H9 (cell line): ENCODE results near the gene SLC38A1. TPM values are rescaled to one million over a fixed set of nuclear protein-coding genes. Genes with fewer than 3 reads are reported as not detected.

Experiments used
- DNase-seq: peaks from one replicate; pipeline ENCODE4 v3.0.0-alpha.2; 2017
- H2AFZ ChIP-seq: one replicate; pipeline ENCODE4 v1.6.1; 2013; ENCODE audit warnings: mild to moderate bottlenecking, low read length, control low read depth, moderate library complexity
- H2AK5ac ChIP-seq: 2 replicates; pipeline ENCODE4 v1.6.1; 2013; ENCODE audit warnings: low read length, control low read depth, mixed read lengths; ENCODE audit not compliant: insufficient read length
- H2BK120ac ChIP-seq: one replicate; pipeline ENCODE4 v1.6.1; 2013; ENCODE audit warnings: low read depth, mild to moderate bottlenecking, low read length, control low read depth, inconsistent platforms; ENCODE audit not compliant: poor library complexity, severe bottlenecking
- H2BK12ac ChIP-seq: 2 replicates; pipeline ENCODE4 v1.6.1; 2013; ENCODE audit warnings: low read length, control low read depth, mixed read lengths, low read depth; ENCODE audit not compliant: insufficient read length
- H2BK15ac ChIP-seq: 2 replicates; pipeline ENCODE4 v1.6.1; 2013; ENCODE audit warnings: low read depth, low read length, control low read depth
- H2BK20ac ChIP-seq: one replicate; pipeline ENCODE4 v1.6.1; 2013; ENCODE audit warnings: low read depth, mild to moderate bottlenecking, low read length, control low read depth, inconsistent platforms; ENCODE audit not compliant: poor library complexity, severe bottlenecking
- H2BK5ac ChIP-seq: 2 replicates; pipeline ENCODE4 v1.6.1; 2013; ENCODE audit warnings: low read length, control low read depth, mixed read lengths; ENCODE audit not compliant: insufficient read length
- H3K14ac ChIP-seq: 2 replicates; pipeline ENCODE4 v1.6.1; 2013; ENCODE audit warnings: low read length, control low read depth; ENCODE audit not compliant: insufficient read depth
- H3K18ac ChIP-seq: 2 replicates; pipeline ENCODE4 v1.6.1; 2013; ENCODE audit warnings: low read depth, mild to moderate bottlenecking, mixed read lengths, low read length, control low read depth; ENCODE audit not compliant: insufficient read length
- H3K23ac ChIP-seq: 2 replicates; pipeline ENCODE4 v1.6.1; 2013; ENCODE audit warnings: low read length, control low read depth, mixed read lengths, low read depth; ENCODE audit not compliant: insufficient read length
- H3K23me2 ChIP-seq: 2 replicates; pipeline ENCODE4 v1.6.1; 2013; ENCODE audit warnings: low read depth, mild to moderate bottlenecking, mixed read lengths, low read length, control low read depth; ENCODE audit not compliant: insufficient read length, poor library complexity, severe bottlenecking
- H3K27ac ChIP-seq: 2 replicates; pipeline ENCODE4 v1.5.1; 2013; ENCODE audit warnings: low read length, control low read depth, mixed read lengths, low read depth; ENCODE audit not compliant: insufficient read length
- H3K27me3 ChIP-seq: 2 replicates; pipeline ENCODE4 v1.6.1; 2013; ENCODE audit warnings: low read length, control low read depth, inconsistent platforms; ENCODE audit not compliant: insufficient read depth
- H3K4ac ChIP-seq: 2 replicates; pipeline ENCODE4 v1.6.1; 2013; ENCODE audit warnings: low read depth, mild to moderate bottlenecking, control low read depth, inconsistent platforms, low read length, moderate library complexity
- H3K4me1 ChIP-seq: 2 replicates; pipeline ENCODE4 v1.6.1; 2013; ENCODE audit warnings: low read length, control low read depth, inconsistent platforms; ENCODE audit not compliant: insufficient read depth
- H3K4me2 ChIP-seq: 2 replicates; pipeline ENCODE4 v1.6.1; 2013; ENCODE audit warnings: low read length, control low read depth, mixed read lengths; ENCODE audit not compliant: insufficient read length, insufficient read depth
- H3K56ac ChIP-seq: 2 replicates; pipeline ENCODE4 v1.6.1; 2013; ENCODE audit warnings: low read depth, mild to moderate bottlenecking, mixed read lengths, low read length, control low read depth; ENCODE audit not compliant: insufficient read length
- H3K79me1 ChIP-seq: 2 replicates; pipeline ENCODE4 v1.6.1; 2013; ENCODE audit warnings: low read depth, mild to moderate bottlenecking, moderate library complexity, low read length, control low read depth, inconsistent platforms; ENCODE audit not compliant: insufficient read depth, poor library complexity, severe bottlenecking
- H3K79me2 ChIP-seq: 2 replicates; pipeline ENCODE4 v1.6.1; 2013; ENCODE audit warnings: low read length, control low read depth, inconsistent platforms; ENCODE audit not compliant: insufficient read depth
- H3K9ac ChIP-seq: 2 replicates; pipeline ENCODE4 v1.6.1; 2013; ENCODE audit warnings: low read length, control low read depth, mixed read lengths; ENCODE audit not compliant: insufficient read length; ENCODE audit errors: extremely low read depth
- H3K9me3 ChIP-seq: one replicate; pipeline ENCODE4 v1.6.1; 2013; ENCODE audit warnings: low read depth, low read length, inconsistent platforms; ENCODE audit not compliant: control insufficient read depth
- H3T11ph ChIP-seq: one replicate; pipeline ENCODE4 v1.6.1; 2013; ENCODE audit warnings: mild to moderate bottlenecking, low read length, control low read depth, inconsistent platforms
- H4K20me1 ChIP-seq: one replicate; pipeline ENCODE4 v1.6.1; 2013; ENCODE audit not compliant: control insufficient read depth, insufficient read length, insufficient read depth
- H4K5ac ChIP-seq: 2 replicates; pipeline ENCODE4 v1.6.1; 2013; ENCODE audit warnings: low read depth, mild to moderate bottlenecking, mixed read lengths, low read length, control low read depth; ENCODE audit not compliant: insufficient read length
- H4K8ac ChIP-seq: replicated peaks from 2 replicates; pipeline ENCODE4 v1.6.1; 2013; ENCODE audit warnings: low read length, control low read depth, mixed read lengths, low read depth; ENCODE audit not compliant: insufficient read length
- H4K91ac ChIP-seq: 2 replicates; pipeline ENCODE4 v1.6.1; 2013; ENCODE audit warnings: low read depth, mild to moderate bottlenecking, moderate library complexity, mixed read lengths, low read length, control low read depth; ENCODE audit not compliant: insufficient read length
- H3K27ac Mint-ChIP-seq, 3 experiments: 2 replicates in 2 of 3; 3 replicates in 1 of 3; pipeline ENCODE4 v1.8.0; 2020 to 2021; ENCODE audit warnings: mixed read lengths in 3 of 3, mild to moderate bottlenecking in 1 of 3, moderate library complexity in 1 of 3
- H3K27me3 Mint-ChIP-seq: 2 replicates; pipeline ENCODE4 v1.8.0; 2021; ENCODE audit warnings: low read depth, mild to moderate bottlenecking, moderate library complexity, mixed read lengths
- H3K36me3 Mint-ChIP-seq, 3 experiments: 2 replicates in 2 of 3; 3 replicates in 1 of 3; pipeline ENCODE4 v1.8.0; 2020 to 2021; ENCODE audit warnings: low read depth in 3 of 3, mixed read lengths in 3 of 3; ENCODE audit not compliant: insufficient read depth in 1 of 3
- H3K4me1 Mint-ChIP-seq, 2 experiments: 2 replicates each; pipeline ENCODE4 v1.8.0; 2020; ENCODE audit warnings: mixed read lengths in 2 of 2
- H3K4me3 Mint-ChIP-seq, 2 experiments: 2 replicates in 1 of 2; 3 replicates in 1 of 2; pipeline ENCODE4 v1.8.0; 2020 to 2021; ENCODE audit warnings: mild to moderate bottlenecking in 2 of 2, mixed read lengths in 2 of 2, moderate library complexity in 1 of 2
- H3K9me3 Mint-ChIP-seq, 2 experiments: 2 replicates in 1 of 2; 3 replicates in 1 of 2; pipeline ENCODE4 v1.8.0; 2020; ENCODE audit warnings: mild to moderate bottlenecking in 2 of 2, mixed read lengths in 2 of 2, moderate library complexity in 1 of 2
- CTCF ChIP-seq: fragments of 200-600 bp; sonication (generic); conservative IDR thresholded peaks from 3 replicates; pipeline ENCODE4 v1.8.0; 2021; ENCODE audit warnings: antibody characterized with exemption, mild to moderate bottlenecking
- WGBS: extraction: QIAGEN DNeasy Blood & Tissue Kit; methylation state at CpG from one replicate; pipeline ENCODE4 v1.1.7; 2013; ENCODE audit warnings: missing lambda C conversion rate, low lambda C conversion rate, mixed read lengths; ENCODE audit not compliant: insufficient read length; ENCODE audit errors: extremely low coverage; 5-methylcytosine and 5-hydroxymethylcytosine counted together
- total RNA-seq: library from RNA; stranded (reverse); gene quantifications from 2 replicates; pipeline ENCODE4 v1.2.1, GENCODE V29; 2021

The SLC38A1 gene
- total RNA-seq, 1 experiment from 2014 or later, result 216 TPM

- Mint-ChIP-seq H3K4me3 (no peak overlapping the region), H3K36me3 (peaks cover 51 to 87% (median 71%) of the 10 kb centered on the region in 3 experiments), H3K27me3 (no peaks in the 10 kb centered on the region), H3K4me1 (peaks cover 31 to 41% of the 10 kb centered on the region in 2 experiments), H3K9me3 (no peaks in the 10 kb centered on the region), H3K27ac (peak overlapping the region; percentile 31 to 45 (median 42); a peak in 5 of 7 replicates)
- Histone ChIP-seq H3K18ac (no peak overlapping the region), H3T11ph (no peak overlapping the region), H2BK15ac (no peak overlapping the region), H4K5ac (no peak overlapping the region), H3K4me2 (no peak overlapping the region), H3K9me3 (no peaks in the 10 kb centered on the region), H2AK5ac (no peak overlapping the region), H4K8ac (no peak overlapping the region), H3K4ac (no peak overlapping the region), H3K14ac (no peak overlapping the region), H2AFZ (no peak overlapping the region), H3K23ac (no peak overlapping the region), H3K79me1 (peaks cover 3% of the 10 kb centered on the region), H3K4me1 (peaks cover 4% of the 10 kb centered on the region), H2BK120ac (no peak overlapping the region), H4K20me1 (no peaks in the 10 kb centered on the region), H4K91ac (no peak overlapping the region), H3K27ac (no peak overlapping the region), H3K9ac (no peak overlapping the region), H3K23me2 (no peaks in the 10 kb centered on the region), H2BK5ac (no peak overlapping the region), H3K27me3 (no peaks in the 10 kb centered on the region), H2BK12ac (no peak overlapping the region), H3K79me2 (peaks cover 3% of the 10 kb centered on the region; the same call in 1 of the 2 replicates), H3K56ac (no peak overlapping the region), H2BK20ac (no peak overlapping the region)
- TF ChIP-seq CTCF, result no peak
- no peak for DNase-seq
- WGBS, result no CpG with 5 or more reads among the region's 12 CpGs
These were observed 58.6 kb downstream of the SLC38A1 start for GRCh38 chr12:46209914-46210872.
